Mucosa of stomach (tissue), 1 donor: ENCODE results near the gene AAR2.

ENCODE experiments used
- H3K27me3 ChIP-seq: one replicate; pipeline ENCODE4 v1.7.0; 2013; ENCODE audit warnings: mild to moderate bottlenecking, low read length; ENCODE audit not compliant: control insufficient read depth, insufficient read depth
- H3K36me3 ChIP-seq: one replicate; pipeline ENCODE4 v1.7.0; 2013; ENCODE audit warnings: low read length; ENCODE audit not compliant: control insufficient read depth, insufficient read depth
- H3K4me1 ChIP-seq: one replicate; pipeline ENCODE4 v1.7.0; 2013; ENCODE audit warnings: mild to moderate bottlenecking, low read length; ENCODE audit not compliant: control insufficient read depth, insufficient read depth
- H3K4me3 ChIP-seq: one replicate; pipeline ENCODE4 v1.7.0; 2013; ENCODE audit warnings: low read length
- H3K9ac ChIP-seq: one replicate; pipeline ENCODE4 v1.7.0; 2013; ENCODE audit warnings: mild to moderate bottlenecking, low read length, moderate library complexity
- H3K9me3 ChIP-seq: one replicate; pipeline ENCODE4 v1.7.0; 2013; ENCODE audit warnings: mild to moderate bottlenecking, low read length, moderate library complexity; ENCODE audit not compliant: control insufficient read depth
- donor health status: Pancreatic carcinoma.

Gene AAR2, protein sequence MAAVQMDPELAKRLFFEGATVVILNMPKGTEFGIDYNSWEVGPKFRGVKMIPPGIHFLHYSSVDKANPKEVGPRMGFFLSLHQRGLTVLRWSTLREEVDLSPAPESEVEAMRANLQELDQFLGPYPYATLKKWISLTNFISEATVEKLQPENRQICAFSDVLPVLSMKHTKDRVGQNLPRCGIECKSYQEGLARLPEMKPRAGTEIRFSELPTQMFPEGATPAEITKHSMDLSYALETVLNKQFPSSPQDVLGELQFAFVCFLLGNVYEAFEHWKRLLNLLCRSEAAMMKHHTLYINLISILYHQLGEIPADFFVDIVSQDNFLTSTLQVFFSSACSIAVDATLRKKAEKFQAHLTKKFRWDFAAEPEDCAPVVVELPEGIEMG

DNA sequence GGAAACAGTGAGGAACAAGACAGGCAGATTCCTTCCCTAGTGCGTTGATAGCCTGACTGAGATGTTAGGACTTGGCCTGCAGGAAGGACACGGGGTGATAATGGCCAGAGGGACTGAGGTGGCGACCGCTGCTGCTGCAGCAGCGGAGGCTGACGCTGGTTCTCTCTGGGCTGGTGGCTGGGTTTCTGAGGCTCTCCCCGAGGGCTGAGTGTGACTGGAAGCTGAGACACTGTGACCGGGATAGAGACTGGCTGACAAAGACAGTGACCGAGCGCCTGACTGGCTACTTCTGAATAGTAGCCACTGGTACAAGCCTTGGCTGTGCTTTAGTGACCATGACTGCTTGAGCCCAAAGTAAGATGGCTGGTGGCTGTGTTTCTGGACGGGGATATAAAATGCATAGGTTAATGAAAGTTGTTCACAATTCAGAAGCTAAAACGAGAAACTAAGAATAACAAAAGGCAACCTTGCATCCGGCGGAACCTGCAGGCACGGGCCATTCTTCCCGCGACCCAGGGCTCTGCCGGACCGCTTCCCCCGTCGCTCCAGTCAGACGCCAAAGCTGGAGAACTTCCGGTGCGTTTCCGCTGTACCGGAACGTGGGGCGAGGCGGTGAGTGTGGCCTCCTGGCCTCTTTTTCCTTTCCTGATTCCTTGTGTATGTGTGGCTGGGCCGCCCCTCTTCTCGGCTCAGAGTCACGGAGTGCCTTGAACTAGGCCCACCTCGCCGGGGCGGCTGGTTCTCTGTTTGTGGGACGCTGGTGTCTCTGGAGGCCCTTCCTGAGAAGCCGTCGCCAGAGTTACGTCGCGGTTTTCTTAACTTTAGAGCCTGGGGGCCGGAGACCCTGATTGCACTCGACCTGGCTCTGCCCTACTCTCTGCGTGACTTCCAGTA, at the start of gene AAR2:
AAR2 (plus strand) TSS at position 587 of the 894 bp plus-strand sequence. CDS start 3,391 bp downstream, outside the sequence.
- Histone ChIP-seq H3K36me3 (no peaks in the 10 kb centered on the region), H3K4me1 (peaks cover 8% of the 10 kb centered on the region), H3K4me3 (peak within 1 kb of the TSS; percentile 78), H3K27me3 (no peaks in the 10 kb centered on the region), H3K9me3 (no peaks in the 10 kb centered on the region), H3K9ac (peak within 1 kb of the TSS; percentile 89)

DNA sequence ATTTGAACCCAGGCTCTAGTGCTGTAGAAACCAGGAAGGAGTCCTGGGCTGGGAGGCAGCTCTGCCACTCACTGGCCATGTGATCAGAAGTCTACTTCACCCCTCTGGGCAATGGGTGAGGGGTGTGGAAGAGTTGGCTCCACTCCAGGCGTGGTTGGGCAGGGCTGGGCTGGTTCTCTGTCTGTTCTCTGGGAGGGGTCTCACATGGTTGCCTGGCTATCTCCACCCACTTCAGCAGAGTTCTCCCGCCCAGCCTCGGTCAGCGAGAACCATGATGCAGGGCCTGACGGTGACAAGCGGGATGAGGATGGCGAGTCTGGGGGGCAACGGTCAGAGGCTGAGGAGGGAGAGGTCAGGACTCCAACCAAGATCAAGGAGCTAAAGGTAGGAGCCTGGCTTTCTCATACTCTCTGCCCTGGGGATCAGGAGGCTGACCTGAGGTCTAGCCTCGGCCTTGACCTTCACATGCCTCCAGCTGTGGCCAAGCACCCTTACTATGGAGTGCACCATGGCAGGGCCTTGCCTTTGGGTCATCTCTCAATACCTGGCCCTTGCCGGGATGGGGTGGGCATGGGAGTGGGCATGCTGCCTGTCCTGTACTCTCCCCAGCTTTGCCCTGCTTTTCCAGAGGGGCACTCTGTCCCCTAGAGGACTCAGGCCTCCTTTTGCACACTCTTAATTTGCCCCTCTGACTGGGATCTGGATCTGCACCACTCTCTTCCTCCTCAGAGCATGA, 42.1 kb upstream of the AAR2 start:
- no peak overlapping the region for H3K9ac ChIP-seq
- no peaks in the 10 kb centered on the region for H3K27me3 ChIP-seq
- H3K9me3 ChIP-seq, result no peaks in the 10 kb centered on the region
- no peak overlapping the region for H3K4me3 ChIP-seq
- peaks cover 13% of the 10 kb centered on the region for H3K36me3 ChIP-seq
- no peaks in the 10 kb centered on the region for H3K4me1 ChIP-seq

DNA sequence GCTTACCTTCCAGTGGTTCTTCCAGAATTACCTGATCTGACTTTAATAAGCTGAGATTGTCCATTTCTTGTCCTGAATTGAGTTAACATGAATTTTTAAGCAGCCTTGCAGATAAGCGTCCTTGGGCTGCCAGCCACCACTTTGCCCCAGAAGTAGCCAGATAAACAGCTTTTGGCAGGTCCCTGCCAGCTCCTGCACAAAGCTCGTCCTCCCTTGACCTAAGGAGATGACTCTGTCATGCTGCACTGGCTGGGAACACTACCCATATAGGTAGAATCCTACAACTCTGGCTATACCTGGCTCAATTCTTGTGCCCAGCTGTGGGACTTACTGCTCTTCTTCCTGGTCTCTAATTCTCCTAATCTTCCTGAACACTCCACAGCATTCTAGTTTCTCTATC, 39.6 kb upstream of the AAR2 start:
- Histone ChIP-seq H3K4me1 (no peaks in the 10 kb centered on the region), H3K9me3 (no peaks in the 10 kb centered on the region), H3K4me3 (no peak overlapping the region), H3K27me3 (no peaks in the 10 kb centered on the region), H3K9ac (no peak overlapping the region), H3K36me3 (peaks cover 21% of the 10 kb centered on the region)

DNA sequence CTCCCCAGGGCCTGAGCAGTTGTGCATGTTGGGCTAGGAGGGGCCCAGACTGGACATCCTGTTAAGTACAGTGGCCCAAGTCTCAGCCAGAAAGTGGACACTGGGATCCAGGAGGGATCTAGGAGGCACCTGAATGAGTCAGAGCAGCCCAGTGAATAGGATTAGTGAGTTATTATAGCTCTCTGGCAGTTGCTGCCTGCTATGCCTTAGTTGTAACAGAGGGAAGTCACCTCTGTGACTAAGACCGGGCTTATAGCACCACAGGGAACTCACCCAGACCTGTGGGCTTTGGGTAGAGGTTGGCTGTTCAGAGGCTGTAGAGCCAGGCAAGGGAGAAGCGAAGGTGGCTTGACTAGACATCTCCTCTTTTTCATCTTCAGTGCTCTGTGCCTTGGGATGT, 39.0 kb upstream of the AAR2 start:
- Histone ChIP-seq H3K27me3 (no peaks in the 10 kb centered on the region), H3K9me3 (no peaks in the 10 kb centered on the region), H3K9ac (no peak overlapping the region), H3K4me3 (no peak overlapping the region), H3K36me3 (peaks cover 21% of the 10 kb centered on the region), H3K4me1 (no peaks in the 10 kb centered on the region)

DNA sequence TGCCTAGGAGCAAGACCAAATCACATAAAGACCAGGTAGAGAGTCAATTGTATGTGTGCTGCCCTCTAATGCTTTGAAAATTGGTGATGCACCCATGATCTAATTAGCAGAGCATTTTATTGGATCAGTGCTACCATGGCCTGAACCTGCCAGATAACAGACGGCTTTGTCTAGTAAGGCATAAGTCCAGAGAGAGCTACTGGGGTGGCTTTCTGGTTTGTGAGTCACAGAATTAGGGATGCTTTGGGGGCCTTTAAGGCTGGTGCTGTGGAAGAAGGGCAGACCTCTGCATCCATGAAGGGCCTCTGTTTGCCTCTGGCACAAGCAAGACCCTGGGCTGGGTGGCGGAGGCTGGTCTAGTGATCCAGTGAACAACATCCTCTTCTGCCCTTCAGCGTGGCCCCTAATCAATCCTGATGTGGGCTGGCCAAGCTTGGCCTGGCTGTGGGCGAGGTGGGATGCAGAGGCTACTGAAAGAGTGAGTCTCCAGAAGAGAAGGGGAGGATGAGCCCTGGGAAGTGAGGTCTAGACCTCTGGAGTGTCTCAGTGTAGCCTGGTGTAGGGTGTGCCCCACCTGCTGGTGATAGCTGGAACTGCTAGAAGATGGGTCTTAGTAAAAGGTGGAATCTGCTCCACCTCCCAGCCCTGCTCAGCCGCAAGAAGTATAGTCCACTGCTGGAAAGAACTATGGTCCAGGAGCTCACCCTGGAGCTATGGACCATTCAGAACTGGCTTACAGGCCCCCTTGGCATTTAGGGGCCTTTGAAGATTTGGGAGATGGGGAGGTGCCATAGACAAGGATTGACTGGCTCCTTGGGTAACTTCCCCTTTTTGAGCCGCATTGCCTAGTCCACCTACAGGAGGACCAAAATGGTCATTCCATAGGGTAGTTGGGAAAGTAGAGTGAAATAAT, 36.7 kb upstream of the AAR2 start:
- Histone ChIP-seq H3K9me3 (no peaks in the 10 kb centered on the region), H3K36me3 (peaks cover 17% of the 10 kb centered on the region), H3K4me1 (no peaks in the 10 kb centered on the region), H3K4me3 (no peak overlapping the region), H3K9ac (no peak overlapping the region), H3K27me3 (no peaks in the 10 kb centered on the region)

DNA sequence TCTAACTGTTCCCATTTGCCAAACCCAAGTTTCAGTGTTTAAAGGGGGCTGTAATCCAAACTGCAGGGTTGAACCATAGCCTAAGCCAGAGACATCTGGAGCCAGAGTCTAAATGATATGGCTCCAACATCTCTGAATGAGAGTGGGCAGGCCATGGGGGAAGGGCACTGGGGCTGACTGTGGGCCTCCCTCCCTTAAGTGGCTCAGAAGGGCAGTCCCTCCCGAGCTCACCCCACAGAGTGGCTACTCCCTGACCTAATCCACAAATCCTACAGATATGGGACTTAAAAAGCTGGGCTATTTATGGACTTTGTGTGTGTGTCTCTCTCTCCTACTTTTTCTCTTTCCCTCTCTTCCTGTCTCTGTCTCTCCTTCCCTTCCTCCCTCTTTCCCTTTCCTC, 35.8 kb upstream of the AAR2 start:
- no peak overlapping the region for H3K4me3 ChIP-seq
- no peaks in the 10 kb centered on the region for H3K27me3 ChIP-seq
- H3K9me3 ChIP-seq, result no peaks in the 10 kb centered on the region
- no peak overlapping the region for H3K9ac ChIP-seq
- peaks cover 17% of the 10 kb centered on the region for H3K36me3 ChIP-seq
- H3K4me1 ChIP-seq, result no peaks in the 10 kb centered on the region

DNA sequence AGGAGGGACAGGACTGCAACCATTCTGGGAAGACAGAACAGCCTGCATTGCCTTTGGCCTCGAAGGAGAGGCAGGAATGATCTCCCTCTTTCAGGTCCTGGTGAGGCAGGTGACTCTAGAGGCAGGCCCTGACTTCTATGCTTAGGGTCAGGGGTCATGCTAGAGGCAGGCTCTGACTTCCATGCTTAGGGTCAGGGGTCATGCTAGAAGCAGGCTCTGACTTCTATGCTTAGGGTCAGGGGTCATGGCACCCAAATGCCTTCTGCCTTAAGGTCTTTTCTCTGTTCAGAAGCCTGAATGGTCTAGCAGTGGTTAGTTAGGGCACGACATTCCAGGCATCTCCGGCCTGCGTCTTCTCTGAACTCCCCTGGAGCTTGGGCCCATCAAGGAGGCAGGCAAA, 35.1 kb upstream of the AAR2 start:
- H3K27me3 ChIP-seq, result no peaks in the 10 kb centered on the region
- no peak overlapping the region for H3K4me3 ChIP-seq
- H3K4me1 ChIP-seq, result no peaks in the 10 kb centered on the region
- H3K9me3 ChIP-seq, result no peaks in the 10 kb centered on the region
- H3K36me3 ChIP-seq, result peaks cover 17% of the 10 kb centered on the region
- no peak overlapping the region for H3K9ac ChIP-seq

DNA sequence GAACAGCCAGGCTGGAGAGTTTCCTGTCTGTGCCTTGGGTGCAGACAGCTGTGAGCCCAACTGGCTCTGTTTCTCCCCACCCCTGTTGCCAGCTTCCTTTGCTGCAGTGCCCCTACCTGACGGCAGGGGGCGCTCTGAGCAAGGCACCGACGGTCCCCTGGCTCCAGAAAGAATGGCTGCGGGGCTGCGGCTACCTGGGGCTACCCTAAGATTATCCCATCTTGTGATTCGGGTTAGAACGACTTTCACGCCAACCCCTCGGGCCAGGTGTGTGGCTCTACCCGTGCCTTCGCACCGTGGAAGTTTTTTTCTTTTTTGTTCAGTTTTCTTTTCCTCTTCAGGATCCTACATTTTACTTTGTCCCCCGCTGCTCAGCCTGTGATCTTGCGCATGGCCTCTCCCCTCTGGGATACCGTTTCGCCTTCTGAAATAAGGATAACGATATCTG, 33.4 kb upstream of the AAR2 start:
- no peaks in the 10 kb centered on the region for H3K9me3 ChIP-seq
- H3K27me3 ChIP-seq, result no peaks in the 10 kb centered on the region
- no peaks in the 10 kb centered on the region for H3K4me1 ChIP-seq
- H3K4me3 ChIP-seq, result no peak overlapping the region
- H3K9ac ChIP-seq, result no peak overlapping the region
- H3K36me3 ChIP-seq, result peaks cover 9% of the 10 kb centered on the region

DNA sequence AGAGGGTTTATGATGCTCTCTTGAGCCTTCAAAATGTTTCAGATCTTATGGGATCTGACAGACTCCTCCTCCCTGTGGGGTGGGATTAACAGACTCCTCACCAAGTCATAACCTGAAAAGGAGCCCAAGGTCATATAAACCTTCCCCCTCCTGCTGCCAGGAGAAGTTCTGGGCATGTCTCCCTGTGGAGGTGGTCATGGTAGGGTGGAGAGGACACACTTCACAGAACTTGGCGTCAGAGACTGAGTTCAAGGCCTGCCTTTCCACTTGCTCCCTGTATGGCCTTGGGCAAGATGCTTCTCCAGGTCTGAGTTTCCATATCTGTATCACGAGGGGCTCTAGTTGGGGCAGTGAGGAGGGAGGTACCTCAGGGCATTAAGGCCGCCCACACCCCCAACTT, 32.4 kb upstream of the AAR2 start:
- peaks cover 9% of the 10 kb centered on the region for H3K36me3 ChIP-seq

DNA sequence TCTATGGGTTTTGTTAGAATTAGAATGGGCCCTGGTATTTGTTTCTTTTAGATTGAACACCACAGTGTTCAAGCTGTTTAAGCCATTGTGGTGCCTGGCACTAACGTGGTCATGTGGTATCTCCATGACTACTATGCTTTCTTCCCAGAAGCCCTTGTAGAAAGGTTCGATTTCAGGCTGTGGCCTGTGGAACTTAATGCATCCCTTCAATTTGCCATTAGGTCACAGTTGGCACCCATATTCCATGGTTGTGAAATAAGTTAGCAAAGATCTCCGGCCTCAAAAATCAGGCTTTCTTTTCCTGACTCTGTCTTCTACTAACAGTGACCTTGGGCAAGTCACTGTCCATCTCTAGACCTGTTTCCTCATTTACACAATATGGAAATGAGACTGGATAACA, 31.3 kb upstream of the AAR2 start:
- Histone ChIP-seq H3K27me3 (no peaks in the 10 kb centered on the region), H3K9ac (no peak overlapping the region), H3K4me1 (no peaks in the 10 kb centered on the region), H3K36me3 (peaks cover 9% of the 10 kb centered on the region), H3K4me3 (no peak overlapping the region), H3K9me3 (no peaks in the 10 kb centered on the region)

More for the DNA sequence above, 32.4 kb upstream of the AAR2 start:
- Histone ChIP-seq H3K4me1 (no peaks in the 10 kb centered on the region), H3K27me3 (no peaks in the 10 kb centered on the region), H3K9me3 (no peaks in the 10 kb centered on the region), H3K9ac (no peak overlapping the region), H3K4me3 (no peak overlapping the region)

DNA sequence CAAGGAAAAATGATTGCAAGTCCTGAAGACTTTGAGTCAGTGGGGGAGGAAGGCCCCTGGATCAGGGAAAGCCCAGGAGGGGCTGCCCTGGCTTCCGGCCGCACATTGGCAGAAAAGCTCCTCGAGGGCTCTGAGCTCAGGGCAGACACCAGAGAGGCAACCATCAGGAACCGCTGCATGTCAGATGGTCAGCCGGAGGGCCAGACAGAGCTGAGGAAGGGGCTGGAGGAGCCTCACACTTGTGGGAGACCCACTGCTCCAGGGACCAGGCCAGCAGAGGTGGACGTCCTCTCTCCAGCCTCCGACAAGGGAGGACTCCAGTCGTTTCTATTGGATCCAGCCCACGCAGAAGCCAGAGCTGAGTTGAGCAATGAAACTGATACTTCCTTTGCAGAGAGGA, 30.2 kb upstream of the AAR2 start:
- Histone ChIP-seq H3K4me3 (no peak overlapping the region), H3K36me3 (peaks cover 1% of the 10 kb centered on the region), H3K4me1 (no peaks in the 10 kb centered on the region), H3K9ac (no peak overlapping the region), H3K9me3 (no peaks in the 10 kb centered on the region), H3K27me3 (no peaks in the 10 kb centered on the region)
